Ramos (cell line): ENCODE measurements around the gene TBL1X.

Experiments used
- in situ Hi-C: fragments of 300-500 bp; cut with MboI; formaldehyde crosslinking; loops from one replicate; pipeline ENCODE4 v1.14.3; 2022; ENCODE audit warnings: low sequenced_read_pairs; ENCODE audit not compliant: unreplicated experiment

TBL1X gene

GRCh38 chrX:9492901-9493300 lies 28.0 kb downstream of the TBL1X start:
- in situ Hi-C loops, result no loop called here

DNA sequence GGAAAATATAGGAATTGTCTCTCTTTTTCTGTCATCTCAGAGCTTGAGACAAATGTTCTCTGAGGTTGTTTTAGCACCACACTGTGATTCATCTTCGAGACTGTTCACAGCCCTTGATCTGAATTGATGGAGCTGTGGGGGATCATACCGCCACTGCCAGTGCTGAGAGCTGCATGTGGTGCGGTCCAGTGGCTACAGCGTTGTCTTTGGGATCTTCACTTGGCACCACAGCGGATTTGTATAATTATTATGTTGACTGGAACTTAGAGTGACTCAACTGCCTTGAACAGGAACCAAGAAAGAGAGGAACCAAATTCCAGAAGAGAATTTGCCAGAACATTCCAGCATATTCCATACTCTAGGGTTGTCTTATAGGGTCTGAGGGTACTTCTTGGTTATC lies 29.1 kb downstream of the TBL1X start:
- in situ Hi-C loops, result no loop called here

DNA sequence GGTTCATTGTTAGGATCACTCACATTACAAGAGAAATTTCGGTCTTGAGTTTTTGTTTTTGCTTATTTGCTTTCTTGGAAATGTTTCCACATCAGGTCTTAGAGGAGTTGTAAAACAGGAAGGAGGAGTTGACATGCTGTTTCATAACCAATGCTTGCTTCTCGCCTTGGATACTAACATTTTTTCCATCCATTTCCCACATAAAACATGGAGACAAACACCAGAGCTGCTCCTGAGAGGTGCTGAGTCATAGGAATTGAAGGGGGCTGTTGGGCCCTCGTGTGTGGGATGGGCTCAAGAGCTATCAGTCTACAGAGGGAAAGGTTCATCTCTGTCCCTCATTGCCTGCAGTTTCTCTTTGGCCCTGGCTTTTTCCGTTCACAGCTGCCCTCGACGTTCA lies 29.9 kb downstream of the TBL1X start:
- in situ Hi-C loops, result no loop called here

DNA sequence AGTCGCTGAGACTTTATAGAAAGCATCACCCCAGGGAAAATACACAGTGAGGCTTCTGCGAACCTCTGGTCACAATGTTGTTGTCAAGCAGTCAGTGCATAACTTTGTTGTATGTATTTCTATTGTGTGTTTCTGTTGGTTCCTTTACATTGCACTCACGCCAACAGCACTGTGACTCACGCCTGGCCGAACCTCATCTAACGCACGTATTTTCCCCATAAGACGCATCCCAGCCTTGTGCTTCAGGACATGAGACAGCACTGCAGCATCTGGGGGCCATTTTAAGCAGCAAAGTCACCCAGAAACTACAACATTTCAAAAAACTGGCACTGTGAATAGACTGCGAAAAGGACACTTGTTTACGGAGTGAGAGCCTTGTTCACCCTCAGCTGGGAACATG lies 30.6 kb downstream of the TBL1X start:
- in situ Hi-C loops, result no loop called here

- in situ Hi-C loops, result no loop called here
Measured at GRCh38 chrX:9498236-9498635, 33.4 kb downstream of the TBL1X start.

GRCh38 chrX:9500584-9500983 lies 35.7 kb downstream of the TBL1X start:
- in situ Hi-C loops, result no loop called here

GRCh38 chrX:9501362-9501761 lies 36.5 kb downstream of the TBL1X start:
- in situ Hi-C loops, result no loop called here

GRCh38 chrX:9503261-9503660 lies 38.4 kb downstream of the TBL1X start:
- in situ Hi-C loops, result no loop called here

GRCh38 chrX:9510366-9510765 lies 45.5 kb downstream of the TBL1X start:
- in situ Hi-C loops, result no loop called here

- in situ Hi-C loops, result no loop called here
Measured at GRCh38 chrX:9510980-9511379, 46.1 kb downstream of the TBL1X start.

GRCh38 chrX:9515489-9515888 lies 50.6 kb downstream of the TBL1X start:
- in situ Hi-C loops, result no loop called here

- in situ Hi-C loops, result no loop called here
Measured at GRCh38 chrX:9515973-9516538, 51.2 kb downstream of the TBL1X start.

DNA sequence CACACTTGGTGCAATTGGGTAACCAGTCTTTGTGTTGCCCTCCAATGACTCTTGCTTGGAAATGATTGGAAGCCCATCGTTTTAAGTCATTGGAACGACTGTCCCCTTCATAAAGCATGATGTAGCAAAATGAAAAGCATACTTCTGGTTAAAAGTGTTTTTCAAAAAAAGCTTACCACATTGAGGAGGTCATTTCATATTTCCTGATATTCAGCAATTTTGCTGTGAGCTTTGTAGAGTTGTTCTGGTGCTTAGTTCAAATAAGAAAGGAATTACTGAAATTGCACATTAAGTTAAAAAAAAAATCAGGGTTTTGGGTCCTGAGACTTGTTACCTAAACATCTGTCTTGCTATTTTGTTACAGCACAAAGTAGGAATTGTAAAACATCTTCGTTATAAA lies 51.8 kb downstream of the TBL1X start:
- in situ Hi-C loops, result no loop called here

- in situ Hi-C loops, result no loop called here
Measured at GRCh38 chrX:9518051-9518450, 53.2 kb downstream of the TBL1X start.

DNA sequence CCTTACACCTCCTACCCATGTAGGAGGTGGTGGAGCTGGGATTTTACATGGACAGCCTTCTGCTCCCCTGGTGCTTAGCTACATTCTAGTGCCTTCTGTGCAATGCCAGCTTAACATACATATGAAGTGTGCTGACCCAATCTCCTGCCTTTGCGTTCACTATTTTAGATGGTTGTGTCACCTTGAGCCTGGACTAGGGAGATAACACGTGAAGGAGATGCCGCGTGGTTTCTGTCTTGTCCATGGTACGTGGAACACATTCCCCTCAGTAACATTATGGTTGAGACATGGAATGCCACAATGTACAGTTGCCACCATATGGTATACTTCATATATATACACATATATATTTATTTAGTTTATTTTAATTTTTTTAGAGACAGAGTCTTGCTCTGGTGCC lies 54.0 kb downstream of the TBL1X start:
- in situ Hi-C loops, result no loop called here

DNA sequence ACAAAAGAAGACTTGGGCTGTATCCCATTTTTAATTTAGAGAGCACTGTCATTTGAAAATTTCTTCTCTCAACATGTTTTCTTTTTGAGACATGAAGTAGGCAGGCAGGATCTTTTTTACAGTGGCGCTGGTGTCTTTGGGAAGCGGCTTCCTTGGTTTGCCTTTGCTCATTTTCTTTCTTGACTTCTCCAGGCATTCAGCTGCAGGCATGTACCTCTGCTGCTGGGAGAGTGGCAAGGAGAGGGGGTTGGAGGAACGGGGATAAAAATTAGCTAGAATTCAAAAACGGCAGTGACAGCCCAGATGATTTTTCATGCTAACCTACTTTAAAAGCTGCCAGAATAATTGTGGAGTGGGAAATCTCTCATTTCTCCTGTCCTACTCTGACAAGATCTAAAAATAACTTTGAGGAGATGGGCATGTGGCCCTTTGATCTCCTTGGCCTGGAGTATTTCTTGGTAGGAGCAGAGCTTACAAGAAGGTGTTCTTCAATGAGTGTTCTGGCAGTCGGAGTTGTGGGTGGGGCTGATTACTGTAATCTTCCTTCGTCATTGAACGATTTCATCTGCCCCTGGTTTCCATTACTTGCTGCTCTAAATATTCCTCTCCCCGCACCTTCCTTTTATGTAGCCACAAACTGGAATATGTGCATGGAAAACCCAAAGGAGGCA lies 54.8 kb downstream of the TBL1X start:
- in situ Hi-C loops, result no loop called here

- in situ Hi-C loops, result no loop called here
Measured at GRCh38 chrX:9520217-9520590, 55.3 kb downstream of the TBL1X start.

DNA sequence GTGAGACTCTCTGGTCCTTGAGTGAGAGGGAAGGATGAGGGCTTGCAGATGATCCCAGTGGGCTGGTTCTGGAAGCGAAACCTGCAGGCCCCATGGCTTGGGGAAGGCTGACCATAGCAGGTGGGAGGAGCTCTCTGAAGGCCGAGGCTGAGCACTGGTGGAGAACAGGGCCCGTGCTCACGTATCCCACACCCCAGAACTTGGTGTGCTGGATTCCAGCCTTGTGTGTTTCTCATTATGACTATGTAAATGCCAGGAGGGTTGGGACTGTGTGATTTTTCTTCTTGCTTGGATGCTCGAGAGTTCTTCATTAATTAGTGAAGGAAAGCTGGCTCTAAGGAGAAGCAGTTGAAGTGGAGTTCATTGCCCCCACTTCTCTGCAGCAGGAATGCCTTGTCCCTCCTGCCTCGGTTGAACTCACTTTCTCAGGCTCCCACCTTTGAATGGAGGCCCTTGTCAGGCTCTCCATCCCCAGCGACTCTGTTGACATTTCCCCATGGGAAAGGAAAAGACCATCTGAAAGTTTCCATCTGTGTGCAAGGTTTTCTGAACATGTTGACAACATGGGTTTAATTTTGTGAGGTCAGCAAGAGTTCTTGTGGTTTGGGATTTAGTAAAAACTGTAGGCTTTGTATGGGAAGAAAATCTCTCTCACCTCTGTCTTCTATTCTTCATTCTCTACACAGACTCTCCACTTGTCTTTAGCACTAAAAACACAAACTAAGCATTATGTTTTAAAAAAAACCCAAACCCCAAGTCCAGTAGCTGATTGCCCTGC lies 57.7 kb downstream of the TBL1X start:
- in situ Hi-C loops, result no loop called here

GRCh38 chrX:9525511-9526248 lies 60.8 kb downstream of the TBL1X start:
- in situ Hi-C loops, result no loop called here

DNA sequence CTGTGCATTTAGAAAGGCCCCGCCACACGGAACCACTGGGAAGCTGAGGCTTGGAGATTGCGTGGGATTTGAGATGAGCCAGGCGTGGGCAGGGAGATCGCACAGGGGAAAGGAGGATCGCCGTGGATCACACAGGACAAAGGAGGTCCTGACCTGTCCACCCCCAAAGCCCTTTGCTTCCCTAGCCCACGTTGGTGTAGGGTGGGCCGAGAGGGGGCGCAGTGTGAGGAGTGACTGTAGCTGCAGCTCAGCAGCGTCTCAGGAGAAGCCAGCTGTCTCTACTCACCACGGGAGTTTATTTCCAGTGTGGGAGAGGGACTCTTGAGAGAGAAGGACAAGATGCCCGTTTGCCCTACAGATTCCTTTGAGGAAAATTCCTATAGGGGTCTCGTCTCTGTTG lies 62.1 kb downstream of the TBL1X start:
- in situ Hi-C loops, result no loop called here

GRCh38 chrX:9528498-9528897 lies 63.6 kb downstream of the TBL1X start:
- in situ Hi-C loops, result no loop called here
